ENCODE measurements around the gene THAP3. TPM values are rescaled to one million over a fixed set of nuclear protein-coding genes. Genes with fewer than 3 reads are reported as not detected.

The THAP3 gene
- total and polyA plus RNA-seq, 9 of the 15 experiments (the other 6 are each of a cell fraction or from before 2014, with no cell fraction given): 1.9 to 31.2 (median 18.2) TPM

- TF ChIP-seq SRSF7 (optimal IDR thresholded peaks at IDR 0.05; ENCODE audit: low read depth, low read length): no peak
- no peak for TF ChIP-seq STAT5A (IDR thresholded peaks at IDR 0.05; ENCODE audit: borderline replicate concordance, low read length)
- peak; percentile 78 for TF ChIP-seq ATF1 (CRISPR knock-in tag; IDR thresholded peaks at IDR 0.05)
- TF ChIP-seq ATF1 (tag; IDR thresholded peaks at IDR 0.05): peak; percentile 96
- no peak for TF ChIP-seq THAP12 (CRISPR knock-in tag; IDR thresholded peaks at IDR 0.05)
- no peak for TF ChIP-seq TRIM24 (IDR thresholded peaks at IDR 0.05)
- TF ChIP-seq, protein P1, sequence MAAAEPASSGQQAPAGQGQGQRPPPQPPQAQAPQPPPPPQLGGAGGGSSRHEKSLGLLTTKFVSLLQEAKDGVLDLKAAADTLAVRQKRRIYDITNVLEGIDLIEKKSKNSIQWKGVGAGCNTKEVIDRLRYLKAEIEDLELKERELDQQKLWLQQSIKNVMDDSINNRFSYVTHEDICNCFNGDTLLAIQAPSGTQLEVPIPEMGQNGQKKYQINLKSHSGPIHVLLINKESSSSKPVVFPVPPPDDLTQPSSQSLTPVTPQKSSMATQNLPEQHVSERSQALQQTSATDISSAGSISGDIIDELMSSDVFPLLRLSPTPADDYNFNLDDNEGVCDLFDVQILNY (CRISPR knock-in tag; IDR thresholded peaks at IDR 0.05): peak; percentile 63; the same call in 1 of the 2 replicates
- peak; percentile 92 for TF ChIP-seq PHF8 (IDR thresholded peaks at IDR 0.05; ENCODE audit: borderline replicate concordance, low read length)
- TF ChIP-seq SMARCA4 (IDR thresholded peaks at IDR 0.05): no peak
- peak; percentile 96 for TF ChIP-seq SUPT5H (IDR thresholded peaks at IDR 0.05)
- no peak for TF ChIP-seq NONO (IDR thresholded peaks at IDR 0.05; ENCODE audit: low read depth in 2 of 2, low read length in 1 of 2)
- 0 out of 2 replicates have a peak, but pooled peaks have one; percentile 35 for TF ChIP-seq MTA3 (IDR thresholded peaks at IDR 0.05; ENCODE audit: borderline replicate concordance)
- no peak for TF ChIP-seq ARNT (IDR thresholded peaks at IDR 0.05)
- no peak for TF ChIP-seq CBFA2T2 (conservative IDR thresholded peaks at IDR 0.05)
- TF ChIP-seq NUFIP1 (IDR thresholded peaks at IDR 0.05; ENCODE audit: partially characterized antibody): no peak
- TF ChIP-seq ZNF707 (CRISPR knock-in tag; conservative IDR thresholded peaks at IDR 0.05): no peak
- TF ChIP-seq, protein P2, sequence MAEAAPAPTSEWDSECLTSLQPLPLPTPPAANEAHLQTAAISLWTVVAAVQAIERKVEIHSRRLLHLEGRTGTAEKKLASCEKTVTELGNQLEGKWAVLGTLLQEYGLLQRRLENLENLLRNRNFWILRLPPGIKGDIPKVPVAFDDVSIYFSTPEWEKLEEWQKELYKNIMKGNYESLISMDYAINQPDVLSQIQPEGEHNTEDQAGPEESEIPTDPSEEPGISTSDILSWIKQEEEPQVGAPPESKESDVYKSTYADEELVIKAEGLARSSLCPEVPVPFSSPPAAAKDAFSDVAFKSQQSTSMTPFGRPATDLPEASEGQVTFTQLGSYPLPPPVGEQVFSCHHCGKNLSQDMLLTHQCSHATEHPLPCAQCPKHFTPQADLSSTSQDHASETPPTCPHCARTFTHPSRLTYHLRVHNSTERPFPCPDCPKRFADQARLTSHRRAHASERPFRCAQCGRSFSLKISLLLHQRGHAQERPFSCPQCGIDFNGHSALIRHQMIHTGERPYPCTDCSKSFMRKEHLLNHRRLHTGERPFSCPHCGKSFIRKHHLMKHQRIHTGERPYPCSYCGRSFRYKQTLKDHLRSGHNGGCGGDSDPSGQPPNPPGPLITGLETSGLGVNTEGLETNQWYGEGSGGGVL (CRISPR knock-in tag; IDR thresholded peaks at IDR 0.05): no peak
- no peak for TF ChIP-seq ZBTB43 (CRISPR knock-in tag; IDR thresholded peaks at IDR 0.05)
- TF ChIP-seq, protein P3, sequence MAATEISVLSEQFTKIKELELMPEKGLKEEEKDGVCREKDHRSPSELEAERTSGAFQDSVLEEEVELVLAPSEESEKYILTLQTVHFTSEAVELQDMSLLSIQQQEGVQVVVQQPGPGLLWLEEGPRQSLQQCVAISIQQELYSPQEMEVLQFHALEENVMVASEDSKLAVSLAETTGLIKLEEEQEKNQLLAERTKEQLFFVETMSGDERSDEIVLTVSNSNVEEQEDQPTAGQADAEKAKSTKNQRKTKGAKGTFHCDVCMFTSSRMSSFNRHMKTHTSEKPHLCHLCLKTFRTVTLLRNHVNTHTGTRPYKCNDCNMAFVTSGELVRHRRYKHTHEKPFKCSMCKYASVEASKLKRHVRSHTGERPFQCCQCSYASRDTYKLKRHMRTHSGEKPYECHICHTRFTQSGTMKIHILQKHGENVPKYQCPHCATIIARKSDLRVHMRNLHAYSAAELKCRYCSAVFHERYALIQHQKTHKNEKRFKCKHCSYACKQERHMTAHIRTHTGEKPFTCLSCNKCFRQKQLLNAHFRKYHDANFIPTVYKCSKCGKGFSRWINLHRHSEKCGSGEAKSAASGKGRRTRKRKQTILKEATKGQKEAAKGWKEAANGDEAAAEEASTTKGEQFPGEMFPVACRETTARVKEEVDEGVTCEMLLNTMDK (IDR thresholded peaks at IDR 0.05; ENCODE audit: borderline replicate concordance, insufficient read depth, low read depth, low read length, poor library complexity, severe bottlenecking): no peak
- peak; percentile 69; the same call in 1 of the 2 replicates for TF ChIP-seq BMI1 (IDR thresholded peaks at IDR 0.05; ENCODE audit: low read length)
- TF ChIP-seq ATF7 (IDR thresholded peaks at IDR 0.05): peak; percentile 81
These were observed 45.1 kb upstream of the THAP3 start, which contains the start of gene ZBTB48 (continued) for GRCh38 chr1:6579374-6580118.

Data from K562 (cell line).